Stimulated activated CD4-positive, alpha-beta T cell treated with anti-CD3 and anti-CD28 coated beads, Interleukin-2, amount 100 ng/mL, for 24 hours (primary cell): Measurements from ENCODE around the gene CUEDC1.
"Not testable (repeated sequence)": the region's sequence is repeated elsewhere in the genome, so short reads cannot be mapped to it uniquely, and the experiment has no call there.

Experiments used
- DNase-seq, 2 donors: peaks; one replicate each; pipeline ENCODE4 v3.0.0-alpha.2; 2020

CUEDC1 gene

GRCh38 chr17:57984936-57985674, 29.9 kb upstream of the CUEDC1 start:
- DNase-seq, result no peak

GRCh38 chr17:57984261-57984890, 29.2 kb upstream of the CUEDC1 start:
- DNase-seq, result no peak

GRCh38 chr17:57983446-57983845, 28.2 kb upstream of the CUEDC1 start:
- no peak for DNase-seq

GRCh38 chr17:57982452-57983170, 27.4 kb upstream of the CUEDC1 start:
- DNase-seq, result no peak

- DNase-seq, result no peak
Observed at GRCh38 chr17:57980522-57980921, 25.3 kb upstream of the CUEDC1 start.

- DNase-seq, result no peak
Observed at GRCh38 chr17:57979076-57979475, 23.9 kb upstream of the CUEDC1 start.

- no peak for DNase-seq
Observed at GRCh38 chr17:57976594-57976993, 21.4 kb upstream of the CUEDC1 start.

- no peak for DNase-seq
Observed at GRCh38 chr17:57975044-57975443, 19.8 kb upstream of the CUEDC1 start.

- DNase-seq, result not testable (repeated sequence)
Observed at GRCh38 chr17:57974053-57974824, 19.0 kb upstream of the CUEDC1 start.

GRCh38 chr17:57972151-57972550, 16.9 kb upstream of the CUEDC1 start:
- DNase-seq, result no peak

- no peak for DNase-seq
Observed at GRCh38 chr17:57971572-57971971, 16.4 kb upstream of the CUEDC1 start.

GRCh38 chr17:57970710-57971109, 15.5 kb upstream of the CUEDC1 start:
- no peak for DNase-seq

GRCh38 chr17:57968456-57968855, 13.2 kb upstream of the CUEDC1 start:
- DNase-seq, result no peak

- no peak for DNase-seq
Observed at GRCh38 chr17:57966875-57967274, 11.7 kb upstream of the CUEDC1 start.

GRCh38 chr17:57966246-57966645, 11.0 kb upstream of the CUEDC1 start:
- no peak for DNase-seq

GRCh38 chr17:57965521-57966160, 10.4 kb upstream of the CUEDC1 start:
- DNase-seq, result no peak

GRCh38 chr17:57963149-57963511, 7.9 kb upstream of the CUEDC1 start:
- DNase-seq, result no peak

GRCh38 chr17:57962279-57963148, 7.3 kb upstream of the CUEDC1 start:
- no peak for DNase-seq

GRCh38 chr17:57959929-57960328, 4.7 kb upstream of the CUEDC1 start:
- no peak for DNase-seq

GRCh38 chr17:57958391-57958790, 3.2 kb upstream of the CUEDC1 start:
- not testable (repeated sequence) for DNase-seq

GRCh38 chr17:57957886-57958285, 2.7 kb upstream of the CUEDC1 start:
- DNase-seq, result no peak
